ENCODE data around the gene NUDCD3.

The NUDCD3 gene

DNA sequence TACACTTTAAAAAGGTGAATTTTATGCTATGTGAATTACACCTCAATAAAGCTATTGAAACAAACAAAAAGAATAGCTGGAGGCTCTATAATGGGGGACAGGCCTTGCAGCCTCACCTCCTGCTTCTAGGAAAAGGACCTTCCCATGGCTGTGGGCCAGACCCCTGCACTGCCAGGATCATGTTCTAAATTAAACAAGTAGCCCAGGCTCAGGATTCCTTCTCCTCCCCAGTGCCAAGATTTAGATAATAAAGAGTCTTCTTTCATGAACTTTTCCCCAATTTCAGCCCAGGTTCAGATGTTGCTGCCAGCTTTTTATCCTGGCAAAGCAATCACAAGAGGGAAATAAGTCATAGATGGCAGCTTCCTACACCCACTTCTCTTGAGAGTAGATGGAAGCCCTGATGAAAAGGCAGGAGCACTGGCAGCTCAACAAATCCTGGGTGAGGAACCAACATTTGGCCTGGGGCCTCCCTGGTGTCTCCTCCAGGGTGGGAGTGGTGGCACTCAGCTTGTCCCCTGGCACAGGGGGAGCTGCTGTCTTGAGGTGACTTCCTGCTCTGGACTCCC is 142.8 kb downstream of the NUDCD3 start:
- no peak for DNase-seq (ENCODE audit: low read depth)
- H3K4me3 ChIP-seq (ENCODE audit: low read depth, low read length), result no peak overlapping the region
- TF ChIP-seq, protein P1, sequence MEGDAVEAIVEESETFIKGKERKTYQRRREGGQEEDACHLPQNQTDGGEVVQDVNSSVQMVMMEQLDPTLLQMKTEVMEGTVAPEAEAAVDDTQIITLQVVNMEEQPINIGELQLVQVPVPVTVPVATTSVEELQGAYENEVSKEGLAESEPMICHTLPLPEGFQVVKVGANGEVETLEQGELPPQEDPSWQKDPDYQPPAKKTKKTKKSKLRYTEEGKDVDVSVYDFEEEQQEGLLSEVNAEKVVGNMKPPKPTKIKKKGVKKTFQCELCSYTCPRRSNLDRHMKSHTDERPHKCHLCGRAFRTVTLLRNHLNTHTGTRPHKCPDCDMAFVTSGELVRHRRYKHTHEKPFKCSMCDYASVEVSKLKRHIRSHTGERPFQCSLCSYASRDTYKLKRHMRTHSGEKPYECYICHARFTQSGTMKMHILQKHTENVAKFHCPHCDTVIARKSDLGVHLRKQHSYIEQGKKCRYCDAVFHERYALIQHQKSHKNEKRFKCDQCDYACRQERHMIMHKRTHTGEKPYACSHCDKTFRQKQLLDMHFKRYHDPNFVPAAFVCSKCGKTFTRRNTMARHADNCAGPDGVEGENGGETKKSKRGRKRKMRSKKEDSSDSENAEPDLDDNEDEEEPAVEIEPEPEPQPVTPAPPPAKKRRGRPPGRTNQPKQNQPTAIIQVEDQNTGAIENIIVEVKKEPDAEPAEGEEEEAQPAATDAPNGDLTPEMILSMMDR (IDR thresholded peaks at IDR 0.05; ENCODE audit: insufficient read depth, low read depth, low read length, missing control alignments), result no peak

GRCh38 chr7:44346063-44346462 is 144.4 kb downstream of the NUDCD3 start:
- H3K4me3 ChIP-seq (ENCODE audit: low read depth, low read length), result no peak overlapping the region
- no peak for DNase-seq (ENCODE audit: low read depth)
- TF ChIP-seq, protein P1 (IDR thresholded peaks at IDR 0.05; ENCODE audit: insufficient read depth, low read depth, low read length, missing control alignments), result no peak

GRCh38 chr7:44341401-44341800 is 149.1 kb downstream of the NUDCD3 start:
- DNase-seq (ENCODE audit: low read depth), result no peak
- no peak overlapping the region for H3K4me3 ChIP-seq (ENCODE audit: low read depth, low read length)
- TF ChIP-seq, protein P1 (IDR thresholded peaks at IDR 0.05; ENCODE audit: insufficient read depth, low read depth, low read length, missing control alignments), result no peak

- no peak overlapping the region for H3K4me3 ChIP-seq (ENCODE audit: low read depth, low read length)
- TF ChIP-seq, protein P1 (IDR thresholded peaks at IDR 0.05; ENCODE audit: insufficient read depth, low read depth, low read length, missing control alignments), result no peak
- no peak for DNase-seq (ENCODE audit: low read depth)
Measured at GRCh38 chr7:44338600-44338999, 151.9 kb downstream of the NUDCD3 start.

- DNase-seq (ENCODE audit: low read depth), result no peak
- no peak overlapping the region for H3K4me3 ChIP-seq (ENCODE audit: low read depth, low read length)
- TF ChIP-seq, protein P1 (IDR thresholded peaks at IDR 0.05; ENCODE audit: insufficient read depth, low read depth, low read length, missing control alignments), result no peak
Measured at GRCh38 chr7:44336491-44336890, 154.0 kb downstream of the NUDCD3 start.

DNA sequence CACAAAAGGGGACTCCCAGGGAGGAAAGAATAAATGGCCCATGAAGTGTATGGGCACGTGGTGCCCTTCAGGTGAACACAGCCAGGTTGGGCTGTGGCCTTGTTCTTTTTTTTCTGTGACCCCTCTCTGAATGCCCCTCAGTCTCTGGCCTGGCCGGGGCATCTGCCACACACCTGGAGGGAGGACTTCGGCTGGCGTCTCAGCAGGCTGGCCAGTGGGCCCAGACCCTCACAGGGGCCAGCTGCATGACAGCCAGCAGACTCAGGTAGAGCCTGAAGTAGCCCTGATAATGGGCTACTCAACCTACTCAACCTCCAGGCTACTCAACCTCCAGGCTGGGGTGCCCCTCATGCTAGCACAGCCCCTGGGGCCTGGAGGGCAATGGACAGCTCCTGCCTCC is 155.3 kb downstream of the NUDCD3 start:
- no peak for DNase-seq (ENCODE audit: low read depth)
- TF ChIP-seq, protein P1 (IDR thresholded peaks at IDR 0.05; ENCODE audit: insufficient read depth, low read depth, low read length, missing control alignments), result no peak
- H3K4me3 ChIP-seq (ENCODE audit: low read depth, low read length), result no peak overlapping the region

DNA sequence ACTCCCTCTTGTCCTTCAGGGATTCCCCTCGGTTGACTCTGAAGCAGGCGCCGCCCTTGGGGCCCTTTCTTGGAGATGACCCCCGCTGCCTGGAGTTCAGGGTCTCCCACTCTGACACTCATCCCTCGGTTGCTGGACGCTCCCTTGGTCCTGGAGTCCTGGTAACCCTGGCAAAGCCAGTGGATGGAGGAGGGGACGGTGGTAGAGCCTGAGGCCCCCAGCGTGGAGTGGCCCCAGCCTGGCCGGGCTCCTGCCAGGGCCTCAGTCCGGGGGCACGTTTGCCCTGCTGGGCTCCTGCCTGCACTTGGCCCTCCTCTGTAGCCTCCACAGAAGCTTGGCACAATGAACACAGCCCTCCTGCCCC is 155.7 kb downstream of the NUDCD3 start:
- TF ChIP-seq, protein P1 (IDR thresholded peaks at IDR 0.05; ENCODE audit: insufficient read depth, low read depth, low read length, missing control alignments), result no peak
- H3K4me3 ChIP-seq (ENCODE audit: low read depth, low read length), result no peak overlapping the region

More for the DNA sequence above, 155.7 kb downstream of the NUDCD3 start:
- DNase-seq (ENCODE audit: low read depth), result no peak
